NCI-H446 treated with DMSO at 0.1 percent for 48 hours (cell line): Measurements from ENCODE around the gene ABCC1.
"Not testable (repeated sequence)": the region's sequence is repeated elsewhere in the genome, so short reads cannot be mapped to it uniquely, and the experiment has no call there.

Experiments used
- DNase-seq: peaks from one replicate; lab custom pipeline; 2025; lab: John Stamatoyannopoulos, UW

ABCC1 gene

GRCh38 chr16:16084874-16085273 is 135.5 kb downstream of the ABCC1 start:
- no peak for DNase-seq

- DNase-seq = no peak
Measured at GRCh38 chr16:16086653-16087446, 137.4 kb downstream of the ABCC1 start.

GRCh38 chr16:16090238-16090637 is 140.8 kb downstream of the ABCC1 start:
- DNase-seq = no peak

- DNase-seq = peak; percentile 1
Measured at GRCh38 chr16:16092925-16093627, 143.7 kb downstream of the ABCC1 start.

GRCh38 chr16:16093628-16094332 is 144.4 kb downstream of the ABCC1 start:
- DNase-seq = no peak

- no peak for DNase-seq
Measured at GRCh38 chr16:16095646-16096045, 146.2 kb downstream of the ABCC1 start.

- no peak for DNase-seq
Measured at GRCh38 chr16:16096121-16096857, 146.9 kb downstream of the ABCC1 start.

GRCh38 chr16:16096858-16097213 is 147.4 kb downstream of the ABCC1 start:
- no peak for DNase-seq

GRCh38 chr16:16099320-16099719 is 149.9 kb downstream of the ABCC1 start:
- no peak for DNase-seq

- no peak for DNase-seq
Measured at GRCh38 chr16:16100631-16101030, 151.2 kb downstream of the ABCC1 start.

- DNase-seq = no peak
Measured at GRCh38 chr16:16101585-16101984, 152.2 kb downstream of the ABCC1 start.

GRCh38 chr16:16102738-16103137 is 153.3 kb downstream of the ABCC1 start:
- no peak for DNase-seq

- DNase-seq = not testable (repeated sequence)
Measured at GRCh38 chr16:16104132-16104803, 154.9 kb downstream of the ABCC1 start.

- DNase-seq = not testable (repeated sequence)
Measured at GRCh38 chr16:16104804-16105141, 155.4 kb downstream of the ABCC1 start.

GRCh38 chr16:16105646-16106045 is 156.2 kb downstream of the ABCC1 start:
- DNase-seq = no peak

GRCh38 chr16:16106466-16106865 is 157.1 kb downstream of the ABCC1 start:
- DNase-seq = no peak

- no peak for DNase-seq
Measured at GRCh38 chr16:16107839-16108238, 158.4 kb downstream of the ABCC1 start.

GRCh38 chr16:16108759-16109158 is 159.3 kb downstream of the ABCC1 start:
- no peak for DNase-seq

GRCh38 chr16:16109453-16110110 is 160.2 kb downstream of the ABCC1 start:
- DNase-seq = no peak

- no peak for DNase-seq
Measured at GRCh38 chr16:16110111-16110490, 160.7 kb downstream of the ABCC1 start.

- DNase-seq = no peak
Measured at GRCh38 chr16:16111639-16112038, 162.2 kb downstream of the ABCC1 start.
